Activated naive CD4-positive, alpha-beta T cell treated with anti-CD3 and anti-CD28 coated beads, Interleukin-2, amount 50 U/mL, for 16 hours (primary cell): Measurements from ENCODE around the gene B3GALT5.
"Not testable (repeated sequence)": the region's sequence is repeated elsewhere in the genome, so short reads cannot be mapped to it uniquely, and the experiment has no call there.

Source experiments
- DNase-seq: peaks from one replicate; pipeline ENCODE4 v3.0.0-alpha.2; 2020

Gene B3GALT5

GRCh38 chr21:39612233-39613040 is at the start of gene B3GALT5:
Gene B3GALT5, plus strand, starts transcription at chr21:39612940. Its CDS starts 47,620 bp downstream, at chr21:39660560.
- no peak for DNase-seq

- DNase-seq, result no peak
Observed at GRCh38 chr21:39564200-39564599, 48.5 kb upstream of the B3GALT5 start.

GRCh38 chr21:39567180-39567972 is 45.4 kb upstream of the B3GALT5 start:
- DNase-seq, result no peak

GRCh38 chr21:39568361-39568760 is 44.4 kb upstream of the B3GALT5 start:
- no peak for DNase-seq

GRCh38 chr21:39575775-39576174 is 37.0 kb upstream of the B3GALT5 start:
- no peak for DNase-seq

DNA sequence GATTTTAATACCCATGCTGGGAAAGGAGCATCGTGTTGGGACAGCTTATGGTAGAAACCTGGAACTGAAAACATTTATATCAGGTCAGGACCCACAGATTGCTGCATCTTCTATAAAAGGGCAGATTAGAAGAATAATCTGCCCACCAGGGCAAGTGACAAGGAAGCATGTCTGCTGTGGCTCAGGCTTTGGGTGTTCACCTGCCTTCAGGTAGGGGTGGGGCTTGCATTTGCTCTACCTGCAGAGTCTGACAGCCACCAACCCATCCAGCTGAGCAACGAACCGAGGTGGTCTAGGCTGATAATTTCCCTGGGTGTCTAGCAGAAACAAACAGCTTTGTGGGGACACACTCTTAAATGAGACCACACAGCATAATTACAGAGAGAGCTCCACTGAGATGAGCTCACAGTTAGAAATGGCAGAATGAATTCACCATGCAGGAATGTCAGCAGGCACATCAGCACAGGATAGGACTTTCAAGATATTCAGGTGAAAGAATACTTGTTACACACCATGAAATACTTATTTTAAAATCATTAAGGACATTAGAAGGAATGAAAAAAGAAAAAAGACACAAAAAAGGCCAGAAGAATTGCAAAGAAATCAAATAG is 36.1 kb upstream of the B3GALT5 start:
- no peak for DNase-seq

DNA sequence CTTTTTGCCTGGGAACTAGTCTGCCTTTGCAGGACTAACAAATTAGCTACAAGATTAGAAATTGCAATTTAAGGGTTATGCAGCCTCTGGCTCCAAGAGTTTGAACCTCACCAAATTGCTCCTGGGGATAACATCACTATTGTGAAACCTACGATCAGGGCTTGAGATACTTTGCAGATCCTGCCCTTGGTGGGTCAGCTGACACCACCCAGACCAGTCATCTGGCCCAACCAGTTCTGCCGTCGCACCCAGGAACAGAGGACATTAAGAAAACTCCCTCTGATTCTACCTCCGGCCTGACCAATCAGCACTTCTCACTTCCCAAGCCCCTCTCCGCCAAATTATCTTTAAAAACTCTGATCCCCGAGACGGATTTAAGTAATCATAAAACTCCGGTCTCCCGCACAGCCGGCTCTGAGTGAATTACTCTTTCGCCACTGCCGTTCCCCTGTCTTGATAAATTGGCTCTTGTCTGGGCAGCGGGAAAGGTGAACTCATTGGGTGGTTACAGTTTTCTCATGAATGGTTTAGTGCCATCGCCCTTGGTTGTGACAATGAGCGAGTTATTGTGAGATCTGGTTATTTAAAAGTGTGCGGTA is 32.9 kb upstream of the B3GALT5 start:
- DNase-seq, result no peak

DNA sequence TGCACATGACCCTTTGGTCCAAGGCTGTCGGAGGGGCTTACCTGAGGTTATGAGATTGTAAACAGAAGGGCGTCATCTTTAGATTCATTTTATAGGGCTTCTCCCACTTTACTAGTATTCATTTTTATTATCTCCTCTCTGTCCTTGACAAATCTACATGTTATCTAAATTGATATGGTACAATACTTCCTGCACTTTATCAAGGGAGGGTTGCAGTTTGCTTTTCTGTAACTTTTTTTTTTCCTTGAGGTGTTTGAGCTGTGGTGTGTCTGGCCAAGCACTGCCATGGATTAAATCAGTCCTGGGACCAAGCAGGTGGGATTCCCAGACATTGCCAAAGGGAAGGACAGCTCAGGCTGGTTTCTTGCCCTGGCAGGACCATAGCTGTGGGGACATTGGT is 32.0 kb upstream of the B3GALT5 start:
- no peak for DNase-seq

DNA sequence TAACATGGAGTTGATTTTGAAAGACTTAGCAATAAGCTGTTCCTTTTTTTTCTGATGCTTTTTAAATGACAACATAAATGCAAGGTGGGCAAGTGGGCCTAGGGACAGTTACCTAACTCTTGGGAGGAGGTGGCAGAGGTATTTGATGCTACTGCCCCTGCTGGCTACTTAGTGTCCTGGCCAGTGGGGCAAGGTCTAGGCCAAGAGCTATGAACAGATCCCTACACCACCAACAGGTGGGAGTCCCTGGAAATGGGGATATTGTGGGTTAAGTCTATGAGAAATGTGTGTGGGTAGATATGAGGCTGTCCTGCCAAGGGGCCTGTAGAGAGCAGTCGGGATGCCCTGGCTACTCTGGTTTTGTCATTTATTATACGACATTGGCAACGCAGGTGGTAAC is 31.3 kb upstream of the B3GALT5 start:
- DNase-seq, result no peak

GRCh38 chr21:39582749-39583148 is 30.0 kb upstream of the B3GALT5 start:
- no peak for DNase-seq

DNA sequence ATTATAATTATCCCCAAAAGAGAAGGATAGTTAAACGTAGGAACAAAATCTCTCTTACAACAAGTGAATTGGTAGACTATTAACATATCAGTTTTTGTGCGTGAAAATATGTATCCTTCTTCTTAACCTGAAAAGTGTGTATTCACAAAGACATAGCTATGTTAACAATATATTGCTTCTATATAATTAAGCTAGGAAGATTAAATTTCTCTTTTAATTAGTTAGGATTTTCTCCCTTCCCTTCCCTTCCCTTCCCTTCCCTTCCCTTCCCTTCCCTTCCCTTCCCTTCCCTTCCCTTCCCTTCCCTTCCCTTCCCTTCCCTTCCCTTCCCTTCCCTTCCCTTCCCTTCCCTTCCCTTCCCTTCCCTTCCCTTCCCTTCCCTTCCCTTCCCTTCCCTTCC is 29.2 kb upstream of the B3GALT5 start:
- DNase-seq, result not testable (repeated sequence)

- no peak for DNase-seq
Observed at GRCh38 chr21:39587376-39587775, 25.4 kb upstream of the B3GALT5 start.

GRCh38 chr21:39588884-39589283 is 23.9 kb upstream of the B3GALT5 start:
- no peak for DNase-seq

DNA sequence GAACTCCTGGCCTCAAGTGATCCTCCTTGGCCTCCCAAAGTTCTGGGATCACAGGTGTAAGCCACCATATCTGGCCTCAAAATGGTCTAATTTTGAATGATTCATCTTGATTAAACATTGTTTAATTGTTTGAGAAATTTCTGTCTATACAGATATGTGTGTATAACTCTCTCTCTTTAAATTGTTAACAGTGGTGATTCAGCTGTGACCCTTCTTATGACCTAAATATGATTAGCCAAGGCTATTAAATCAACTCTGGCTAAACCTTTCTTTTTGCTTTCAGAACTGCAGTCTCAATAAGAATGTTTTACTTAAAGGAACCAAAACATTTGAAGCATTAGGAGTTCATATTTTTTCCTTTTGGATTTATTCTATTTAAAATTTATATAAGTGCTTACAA is 19.2 kb upstream of the B3GALT5 start:
- DNase-seq, result no peak

- no peak for DNase-seq
Observed at GRCh38 chr21:39595465-39595864, 17.3 kb upstream of the B3GALT5 start.

- no peak for DNase-seq
Observed at GRCh38 chr21:39597595-39597994, 15.1 kb upstream of the B3GALT5 start.

DNA sequence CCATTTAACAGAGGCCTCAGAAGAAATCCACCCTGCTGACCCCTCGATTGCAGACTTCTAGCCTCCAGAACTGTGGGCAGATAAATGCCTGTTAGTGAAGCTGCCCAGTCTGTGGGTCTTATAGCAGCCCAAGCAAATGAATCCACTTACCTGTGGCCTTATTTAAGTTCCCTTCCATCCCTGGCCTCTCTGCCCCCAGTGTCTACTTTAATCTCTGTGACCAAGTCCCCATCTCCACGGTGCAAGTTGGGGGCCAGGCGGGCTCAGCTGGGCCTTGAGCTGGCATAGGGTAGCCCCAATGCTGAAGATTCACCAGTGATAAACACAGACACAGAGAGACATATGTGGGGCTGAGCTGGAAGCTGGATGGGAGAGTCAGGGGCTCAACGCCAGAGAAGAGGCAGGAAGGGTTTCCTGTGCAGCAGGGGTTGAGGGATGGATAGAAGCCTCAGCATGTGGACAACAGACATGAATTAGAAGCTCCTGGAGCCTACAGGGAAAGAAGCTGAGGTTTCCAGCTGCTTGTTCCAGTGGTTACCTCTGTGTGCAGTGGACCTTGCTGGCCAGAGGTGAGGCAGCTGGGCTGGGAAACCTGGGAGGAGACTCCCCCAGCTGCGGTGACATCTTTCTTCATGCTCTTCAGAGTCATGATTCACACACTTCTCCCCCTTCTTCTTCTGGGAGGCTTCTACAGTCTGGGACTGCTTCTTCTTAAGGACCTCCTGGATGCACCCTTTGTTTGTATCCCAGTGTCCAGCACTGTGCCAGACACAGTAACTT is 13.4 kb upstream of the B3GALT5 start:
- DNase-seq, result no peak

DNA sequence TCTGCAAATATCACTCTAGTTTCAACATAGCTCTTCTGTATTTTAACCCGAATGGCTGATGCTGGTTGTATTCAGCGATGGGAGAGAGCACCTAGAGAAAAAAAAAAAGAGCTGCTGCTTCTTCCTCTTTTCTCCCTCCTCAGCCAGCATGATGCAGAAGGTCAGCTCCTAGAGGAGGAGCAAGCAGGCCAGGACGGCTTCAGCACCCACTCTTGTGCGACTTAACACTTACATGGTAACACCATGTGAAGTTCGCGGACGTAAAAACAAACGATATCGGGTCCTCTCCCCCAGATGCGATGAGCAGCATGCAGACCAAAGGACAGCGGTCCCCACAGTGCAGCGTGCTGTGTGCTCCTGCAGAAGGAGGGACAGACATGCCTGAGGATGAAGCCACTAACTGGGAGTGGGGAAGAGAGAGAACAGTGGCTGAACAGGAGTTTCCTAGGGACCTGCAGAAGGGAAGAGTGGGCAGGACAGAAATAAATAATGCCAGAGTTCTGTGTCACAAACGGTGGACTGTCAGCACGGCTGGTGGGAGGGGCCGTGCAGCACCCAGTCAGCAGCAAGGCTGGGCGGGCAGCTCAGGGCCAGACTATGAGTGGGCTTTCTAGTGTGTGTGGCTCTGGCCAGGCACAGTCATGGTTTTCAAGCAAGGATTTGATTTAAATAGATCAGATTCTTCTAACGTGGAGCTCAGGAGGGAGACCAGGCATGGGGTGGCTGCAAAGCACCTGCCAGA is 11.4 kb upstream of the B3GALT5 start:
- DNase-seq, result no peak

GRCh38 chr21:39602076-39602689 is 10.6 kb upstream of the B3GALT5 start:
- no peak for DNase-seq

DNA sequence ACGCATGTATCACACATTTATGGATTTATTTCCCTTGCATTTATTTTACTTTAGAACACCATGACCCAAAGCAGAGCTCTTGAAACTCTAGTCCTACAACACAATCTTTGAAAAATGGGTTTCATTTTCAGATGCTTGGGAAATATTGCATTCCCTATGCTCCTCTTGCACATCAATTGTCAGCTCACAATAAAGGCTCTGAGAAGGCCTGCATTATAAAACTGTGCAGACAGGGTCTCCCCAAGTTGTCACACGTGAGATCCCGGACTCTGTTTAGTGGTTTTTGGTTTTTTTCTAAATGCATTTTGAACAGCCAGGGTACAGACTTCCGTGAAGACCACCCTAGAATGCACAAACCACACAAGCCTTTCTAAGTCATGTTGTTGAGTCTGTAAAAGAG is 9.9 kb upstream of the B3GALT5 start:
- DNase-seq, result no peak

DNA sequence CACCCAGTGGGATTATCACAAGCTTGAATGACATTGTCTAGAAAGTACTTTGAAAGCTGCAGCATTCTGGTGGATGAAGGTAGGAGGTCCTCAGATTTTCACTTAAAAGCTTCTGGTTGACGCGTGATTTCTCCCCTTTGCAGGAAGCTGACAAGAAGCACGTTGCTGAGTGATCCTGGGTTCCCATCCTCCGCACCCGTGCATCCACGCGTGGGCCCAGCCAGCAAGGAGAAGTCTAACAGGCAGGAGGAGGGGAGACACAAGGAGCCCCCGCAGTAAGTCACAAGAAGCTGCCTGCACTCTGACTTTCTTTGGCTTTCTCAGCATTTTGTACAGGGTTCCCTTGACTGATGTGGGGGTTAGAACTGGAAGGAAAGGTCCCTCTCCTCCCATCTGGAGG is 7.8 kb upstream of the B3GALT5 start:
- DNase-seq, result no peak
